HG02943 (cell line): ENCODE measurements around the gene TNFRSF25.

Source experiments
- ATAC-seq: cut with Tn5 transposase; IDR thresholded peaks from one replicate; pipeline ENCODE4 v1.9.1; 2021; ENCODE audit warnings: mild to moderate bottlenecking, low read depth, moderate library complexity; ENCODE audit not compliant: unreplicated experiment

The TNFRSF25 gene

GRCh38 chr1:6466023-6466422, at the start of gene TNFRSF25:
Gene TNFRSF25 (minus strand): TSS chr1:6466173. CDS start chr1:6466107, 66 bp downstream.
- ATAC-seq, result no peak

- ATAC-seq, result no peak
Measured at GRCh38 chr1:6515771-6516170, 49.8 kb upstream of the TNFRSF25 start.

- ATAC-seq, result no peak
Measured at GRCh38 chr1:6513320-6513801, 47.4 kb upstream of the TNFRSF25 start.

GRCh38 chr1:6512908-6513280, 46.9 kb upstream of the TNFRSF25 start:
- no peak for ATAC-seq

GRCh38 chr1:6512245-6512907, 46.4 kb upstream of the TNFRSF25 start:
- ATAC-seq, result no peak

GRCh38 chr1:6511561-6512244, 45.7 kb upstream of the TNFRSF25 start:
- no peak for ATAC-seq

GRCh38 chr1:6511056-6511455, 45.1 kb upstream of the TNFRSF25 start:
- no peak for ATAC-seq

GRCh38 chr1:6510493-6510892, 44.5 kb upstream of the TNFRSF25 start:
- no peak for ATAC-seq

- ATAC-seq, result no peak
Measured at GRCh38 chr1:6509919-6510291, 43.9 kb upstream of the TNFRSF25 start.

- ATAC-seq, result no peak
Measured at GRCh38 chr1:6509220-6509918, 43.4 kb upstream of the TNFRSF25 start.

- ATAC-seq, result no peak
Measured at GRCh38 chr1:6508816-6509189, 42.8 kb upstream of the TNFRSF25 start.

- no peak for ATAC-seq
Measured at GRCh38 chr1:6508154-6508815, 42.3 kb upstream of the TNFRSF25 start.

- ATAC-seq, result no peak
Measured at GRCh38 chr1:6507461-6507911, 41.5 kb upstream of the TNFRSF25 start.

- ATAC-seq, result no peak
Measured at GRCh38 chr1:6507037-6507428, 41.1 kb upstream of the TNFRSF25 start.

- no peak for ATAC-seq
Measured at GRCh38 chr1:6506210-6507036, 40.5 kb upstream of the TNFRSF25 start.

- no peak for ATAC-seq
Measured at GRCh38 chr1:6505367-6506209, 39.6 kb upstream of the TNFRSF25 start.

GRCh38 chr1:6504887-6505286, 38.9 kb upstream of the TNFRSF25 start:
- ATAC-seq, result no peak

- ATAC-seq, result no peak
Measured at GRCh38 chr1:6503884-6504602, 38.1 kb upstream of the TNFRSF25 start.
